Daoy (cell line): ENCODE results near the gene RALY. TPM values are rescaled to one million over a fixed set of nuclear protein-coding genes. Genes with fewer than 3 reads are reported as not detected.
"Not testable (repeated sequence)": the region's sequence is repeated elsewhere in the genome, so short reads cannot be mapped to it uniquely, and the experiment has no call there.

Source experiments
- DNase-seq: peaks from one replicate; pipeline ENCODE4 v3.0.0-alpha.2; 2015; ENCODE audit warnings: low read depth
- total RNA-seq: library from RNA; depleted of rRNA; stranded (reverse); fragments of >200 nt; shearing (Covaris generic); gene quantifications from 2 replicates; pipeline ENCODE4 v1.2.3, GENCODE V29; 2014; rRNA removed

Gene RALY
- total RNA-seq, 1 experiment from 2014 or later, result 74.2 TPM

- DNase-seq, result not testable (repeated sequence)
Observed at GRCh38 chr20:34133365-34133860, 139.7 kb downstream of the RALY start.

Other genes with a start within 250 kb of the RALY start
- 31.9 and 38.5 TPM in 2 replicates for gene CHMP4B, start 182.6 kb upstream of the RALY start, total RNA-seq
- gene EIF2S2, start 118.3 kb downstream of the RALY start, total RNA-seq, result 127 and 165 TPM in 2 replicates
- gene ASIP, start 247.5 kb downstream of the RALY start, total RNA-seq, result not detected in 2 replicates